PC-3 (cell line): ENCODE data around the gene AGTPBP1. TPM values are rescaled to one million over a fixed set of nuclear protein-coding genes. Genes with fewer than 3 reads are reported as not detected.

Source experiments
- ATAC-seq: fragments of 200-7000 bp; cut with Tn5 transposase; 2 replicates; pipeline ENCODE4 v1.9.1; 2020; ENCODE audit warnings: mild to moderate bottlenecking, moderate library complexity
- BruUV-seq: library from RNA; stranded (reverse); fragments of 400-500 nt; replicated peaks from 2 replicates; lab custom pipeline; 2021; lab: Mats Ljungman, UMichigan
- CTCF ChIA-PET: fragments of 300-600 bp; sonication (Branson Sonifier 250); formaldehyde crosslinking; loops from one replicate; lab custom pipeline; 2022; ENCODE audit warnings: antibody characterized with exemption; lab: Charles Lee
- POLR2A ChIA-PET: fragments of 300-600 bp; sonication (Branson Sonifier 250); formaldehyde crosslinking; loops from one replicate; lab custom pipeline; 2022; ENCODE audit warnings: antibody characterized with exemption; ENCODE audit not compliant: unreplicated experiment; lab: Charles Lee
- DNase-seq: peaks from one replicate; pipeline ENCODE4 v3.0.0-alpha.2; 2015
- H2AFZ ChIP-seq: fragments of 300-600 bp; sonication (generic); 2 replicates; pipeline ENCODE4 v1.6.0; 2016; ENCODE audit warnings: antibody characterized with exemption, low read length
- H3F3A ChIP-seq: fragments of 300-600 bp; sonication (generic); one replicate; pipeline ENCODE4 v1.6.0; 2017; ENCODE audit warnings: antibody characterized with exemption, low read length, control low read depth, mild to moderate bottlenecking; ENCODE audit not compliant: unreplicated experiment
- H3K27ac ChIP-seq: fragments of 300-600 bp; sonication (generic); 2 replicates; pipeline ENCODE4 v1.5.1; 2016; ENCODE audit warnings: mild to moderate bottlenecking, low read length
- H3K27me3 ChIP-seq: fragments of 300-600 bp; sonication (generic); 2 replicates; pipeline ENCODE4 v1.6.1; 2016; ENCODE audit warnings: low read length, mixed read lengths
- H3K36me3 ChIP-seq: fragments of 300-600 bp; sonication (generic); 2 replicates; pipeline ENCODE4 v1.6.1; 2016; ENCODE audit warnings: low read depth, mixed run types, low read length, mixed read lengths
- H3K4me1 ChIP-seq: fragments of 300-600 bp; sonication (generic); 2 replicates; pipeline ENCODE4 v1.5.1; 2016; ENCODE audit warnings: low read length; ENCODE audit not compliant: insufficient read depth
- H3K4me2 ChIP-seq: fragments of 300-600 bp; sonication (generic); 2 replicates; pipeline ENCODE4 v1.6.0; 2016; ENCODE audit warnings: low read length
- H3K4me3 ChIP-seq: fragments of 300-600 bp; sonication (generic); 2 replicates; pipeline ENCODE4 v1.5.1; 2016; ENCODE audit warnings: mild to moderate bottlenecking, low read length, mixed read lengths
- H3K79me2 ChIP-seq: fragments of 300-600 bp; sonication (generic); 2 replicates; pipeline ENCODE4 v1.6.1; 2017; ENCODE audit warnings: low read length, mixed read lengths
- H3K9ac ChIP-seq: fragments of 300-600 bp; sonication (generic); 2 replicates; pipeline ENCODE4 v1.6.0; 2016; ENCODE audit warnings: mild to moderate bottlenecking, low read length
- H3K9me2 ChIP-seq: fragments of 300-600 bp; sonication (generic); replicated peaks from 2 replicates; pipeline ENCODE4 v1.6.1; 2016; ENCODE audit warnings: mixed run types, low read length, mixed read lengths
- H3K9me3 ChIP-seq: fragments of 300-600 bp; sonication (generic); 2 replicates; pipeline ENCODE4 v1.6.1; 2016; ENCODE audit warnings: low read length, mixed read lengths
- H4K20me1 ChIP-seq: fragments of 300-600 bp; sonication (generic); 2 replicates; pipeline ENCODE4 v1.6.1; 2016; ENCODE audit warnings: low read length, mixed read lengths
- EZH2 ChIP-seq: fragments of 300-600 bp; sonication (generic); IDR thresholded peaks from one replicate; pipeline ENCODE4 v1.6.1; 2017; ENCODE audit warnings: antibody characterized with exemption, mild to moderate bottlenecking, low read length; ENCODE audit not compliant: unreplicated experiment
- EZH2phosphoT487 ChIP-seq: fragments of 300-600 bp; sonication (generic); IDR thresholded peaks from 2 replicates; pipeline ENCODE4 v1.6.1; 2018; ENCODE audit warnings: mild to moderate bottlenecking, antibody characterized with exemption, low read length, borderline replicate concordance
- intact Hi-C: fragments of 100-400 bp; cut with micrococcal nuclease; formaldehyde crosslinking; loops from 2 replicates; pipeline ENCODE4 v1.9.0; 2023
- total RNA-seq: library from RNA; depleted of rRNA; stranded (reverse); fragments of >200 nt; gene quantifications from 2 replicates; pipeline ENCODE4 v1.2.3, GENCODE V29; 2014
- TF ChIP-seq, protein P1 (sequence below): fragments of 300-600 bp; sonication (generic); conservative IDR thresholded peaks from 2 replicates; pipeline ENCODE4 v1.5.1; 2017; ENCODE audit warnings: antibody characterized with exemption, low read depth, mild to moderate bottlenecking, low read length

The AGTPBP1 gene
- total RNA-seq, 1 experiment from 2014 or later: 6.0 TPM

DNA sequence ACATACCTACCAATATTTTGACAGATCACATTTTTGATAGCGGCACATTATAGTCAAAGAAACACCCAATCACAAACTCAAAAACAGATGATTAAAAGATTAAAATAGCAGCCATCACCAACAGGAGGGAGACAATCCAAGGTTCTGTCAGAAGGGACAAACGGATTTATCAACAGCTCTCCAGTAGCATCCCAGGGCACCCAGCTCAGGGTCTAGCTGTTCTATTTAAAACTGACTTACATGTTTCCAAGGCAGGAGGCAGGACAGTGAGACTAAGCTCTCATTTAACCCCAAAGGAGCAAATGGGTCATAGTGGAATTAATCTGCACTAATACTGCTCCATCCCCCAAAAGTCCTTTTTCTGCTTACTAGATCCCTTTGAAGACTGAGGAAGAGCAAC, 3.2 kb downstream of the AGTPBP1 start:
- Histone ChIP-seq H3K9ac (no peak overlapping the region), H3K79me2 (peaks cover 31% of the 10 kb centered on the region), H3K4me2 (no peak overlapping the region), H3K27ac (no peak overlapping the region), H3K9me3 (no peaks in the 10 kb centered on the region), H3K36me3 (no peaks in the 10 kb centered on the region), H4K20me1 (0 out of 2 replicates have a peak, but pooled peaks cover 4% of the 10 kb centered on the region), H3K27me3 (no peaks in the 10 kb centered on the region), H3K4me3 (no peak overlapping the region), H3F3A (no peaks in the 10 kb centered on the region), H3K9me2 (no peaks in the 10 kb centered on the region), H3K4me1 (peaks cover 13% of the 10 kb centered on the region; the same call in 1 of the 2 replicates), H2AFZ (no peak overlapping the region)
- TF ChIP-seq EZH2 (no peak), EZH2phosphoT487 (no peak)
- TF ChIP-seq, protein P1, sequence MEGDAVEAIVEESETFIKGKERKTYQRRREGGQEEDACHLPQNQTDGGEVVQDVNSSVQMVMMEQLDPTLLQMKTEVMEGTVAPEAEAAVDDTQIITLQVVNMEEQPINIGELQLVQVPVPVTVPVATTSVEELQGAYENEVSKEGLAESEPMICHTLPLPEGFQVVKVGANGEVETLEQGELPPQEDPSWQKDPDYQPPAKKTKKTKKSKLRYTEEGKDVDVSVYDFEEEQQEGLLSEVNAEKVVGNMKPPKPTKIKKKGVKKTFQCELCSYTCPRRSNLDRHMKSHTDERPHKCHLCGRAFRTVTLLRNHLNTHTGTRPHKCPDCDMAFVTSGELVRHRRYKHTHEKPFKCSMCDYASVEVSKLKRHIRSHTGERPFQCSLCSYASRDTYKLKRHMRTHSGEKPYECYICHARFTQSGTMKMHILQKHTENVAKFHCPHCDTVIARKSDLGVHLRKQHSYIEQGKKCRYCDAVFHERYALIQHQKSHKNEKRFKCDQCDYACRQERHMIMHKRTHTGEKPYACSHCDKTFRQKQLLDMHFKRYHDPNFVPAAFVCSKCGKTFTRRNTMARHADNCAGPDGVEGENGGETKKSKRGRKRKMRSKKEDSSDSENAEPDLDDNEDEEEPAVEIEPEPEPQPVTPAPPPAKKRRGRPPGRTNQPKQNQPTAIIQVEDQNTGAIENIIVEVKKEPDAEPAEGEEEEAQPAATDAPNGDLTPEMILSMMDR: no peak
- BruUV-seq: no TSS peak
- ChIA-PET POLR2A (no interaction called here), CTCF (interaction anchor here (0.5 kb wide), 1 partner anchor 1799 kb away, joined by 4 read pairs; no protein-coding TSS in a partner anchor)
- ATAC-seq: no peak
- intact Hi-C loops: no loop called here
- DNase-seq: no peak

DNA sequence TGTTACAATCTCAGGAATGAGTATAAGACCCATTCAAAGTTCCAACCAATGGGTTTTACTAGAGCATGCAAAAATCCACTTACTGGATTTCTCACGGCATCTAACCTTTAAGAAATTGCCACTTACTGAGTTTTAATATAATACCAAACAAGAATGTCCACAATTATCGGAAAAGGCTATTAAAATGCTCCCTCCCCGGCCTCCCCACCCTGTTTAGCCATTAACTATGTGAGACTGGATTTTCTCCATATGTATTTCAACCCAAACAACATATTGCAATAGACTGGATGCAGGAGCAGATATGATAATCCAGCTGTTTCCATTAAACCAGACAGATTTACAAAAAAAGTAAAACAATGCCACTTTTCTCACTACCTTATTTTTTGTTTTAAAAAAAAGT, 4.1 kb downstream of the AGTPBP1 start:
- H3K36me3 ChIP-seq: no peaks in the 10 kb centered on the region
- no peak for DNase-seq
- no peaks in the 10 kb centered on the region for H3K9me3 ChIP-seq
- H4K20me1 ChIP-seq: 0 out of 2 replicates have a peak, but pooled peaks cover 4% of the 10 kb centered on the region
- H3K4me2 ChIP-seq: no peak overlapping the region
- no peak overlapping the region for H3K9ac ChIP-seq
- peaks cover 31% of the 10 kb centered on the region for H3K79me2 ChIP-seq
- H3K4me1 ChIP-seq: peaks cover 9% of the 10 kb centered on the region; the same call in 1 of the 2 replicates
- ATAC-seq: no peak
- H3K27me3 ChIP-seq: no peaks in the 10 kb centered on the region
- no peaks in the 10 kb centered on the region for H3F3A ChIP-seq
- ChIA-PET CTCF (interaction anchor here (0.6 to 0.9 kb wide), 2 partner anchors 9 to 39 kb away, joined by 3 to 4 read pairs; no protein-coding TSS in a partner anchor), POLR2A (no interaction called here)
- intact Hi-C loops: no loop called here
- H3K9me2 ChIP-seq: no peaks in the 10 kb centered on the region
- BruUV-seq: no TSS peak
- no peak overlapping the region for H2AFZ ChIP-seq
- TF ChIP-seq EZH2: no peak
- no peak for TF ChIP-seq EZH2phosphoT487
- TF ChIP-seq, protein P1: no peak
- H3K27ac ChIP-seq: no peak overlapping the region
- no peak overlapping the region for H3K4me3 ChIP-seq

DNA sequence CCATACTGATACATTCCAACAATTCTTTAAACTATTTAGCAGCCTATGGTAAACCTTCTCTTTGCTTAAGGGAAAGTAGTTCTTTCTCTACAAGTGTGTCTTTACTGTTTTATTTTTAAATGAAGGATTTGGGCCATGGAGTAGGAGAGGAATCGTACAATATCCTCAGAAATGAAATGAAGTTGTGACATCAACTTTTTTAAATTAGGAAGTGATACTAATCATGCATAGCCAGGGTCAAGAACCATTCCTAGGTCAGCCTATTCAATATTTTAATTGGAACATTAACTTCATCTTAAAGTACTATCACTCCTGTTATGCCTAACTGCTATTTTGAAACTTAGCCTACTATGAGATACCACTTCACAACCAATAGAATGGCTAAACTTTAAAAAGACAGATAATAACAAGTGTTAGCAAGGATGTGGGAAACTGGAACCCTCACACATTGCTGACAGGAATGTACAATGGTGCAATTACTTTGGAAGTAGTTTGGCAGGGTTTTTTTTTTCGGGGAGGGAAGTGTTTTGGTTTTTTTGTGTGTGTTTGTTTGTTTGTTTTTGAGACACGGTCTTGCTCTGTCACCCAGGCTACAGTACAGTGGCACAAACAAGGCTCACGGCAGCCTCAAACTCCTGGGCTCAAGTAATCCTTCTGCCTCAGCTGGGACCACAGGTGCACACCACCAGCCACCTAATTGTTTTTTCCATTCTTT, 10.7 kb downstream of the AGTPBP1 start:
- ChIA-PET POLR2A (no interaction called here), CTCF (no interaction called here)
- no TSS peak for BruUV-seq
- H3K4me2 ChIP-seq: no peak overlapping the region
- H3F3A ChIP-seq: no peaks in the 10 kb centered on the region
- no peak overlapping the region for H3K4me3 ChIP-seq
- no peak overlapping the region for H3K27ac ChIP-seq
- no peak for DNase-seq
- no peak overlapping the region for H3K9ac ChIP-seq
- no peaks in the 10 kb centered on the region for H4K20me1 ChIP-seq
- no peaks in the 10 kb centered on the region for H3K36me3 ChIP-seq
- H3K27me3 ChIP-seq: no peaks in the 10 kb centered on the region
- no peaks in the 10 kb centered on the region for H3K9me2 ChIP-seq
- 0 out of 2 replicates have a peak, but pooled peaks cover 4% of the 10 kb centered on the region for H3K79me2 ChIP-seq
- ATAC-seq: no peak
- no peaks in the 10 kb centered on the region for H3K4me1 ChIP-seq
- TF ChIP-seq, protein P1: no peak
- TF ChIP-seq EZH2phosphoT487 (no peak), EZH2 (no peak)
- H2AFZ ChIP-seq: no peak overlapping the region
- no peaks in the 10 kb centered on the region for H3K9me3 ChIP-seq
- intact Hi-C loops: no loop called here
